OCI-M2 (cell line): Measurements from ENCODE around the gene UBE2E2.
"Not testable (repeated sequence)": the region's sequence is repeated elsewhere in the genome, so short reads cannot be mapped to it uniquely, and the experiment has no call there.

ENCODE experiments used
- DNase-seq: peaks from one replicate; lab custom pipeline; 2025; ENCODE audit not compliant: unreplicated experiment; lab: John Stamatoyannopoulos, UW

The UBE2E2 gene

GRCh38 chr3:23320586-23321570 is 117.8 kb downstream of the UBE2E2 start:
- no peak for DNase-seq

- no peak for DNase-seq
Observed at GRCh38 chr3:23324745-23325144, 121.6 kb downstream of the UBE2E2 start.

GRCh38 chr3:23325466-23326065 is 122.4 kb downstream of the UBE2E2 start:
- DNase-seq = no peak

GRCh38 chr3:23329471-23330105 is 126.5 kb downstream of the UBE2E2 start:
- DNase-seq = no peak

- DNase-seq = no peak
Observed at GRCh38 chr3:23330568-23330967, 127.4 kb downstream of the UBE2E2 start.

- DNase-seq = no peak
Observed at GRCh38 chr3:23331141-23331935, 128.2 kb downstream of the UBE2E2 start.

- no peak for DNase-seq
Observed at GRCh38 chr3:23333633-23334032, 130.5 kb downstream of the UBE2E2 start.

GRCh38 chr3:23336853-23337252 is 133.7 kb downstream of the UBE2E2 start:
- DNase-seq = not testable (repeated sequence)

GRCh38 chr3:23341147-23341838 is 138.2 kb downstream of the UBE2E2 start:
- no peak for DNase-seq

GRCh38 chr3:23342343-23342742 is 139.2 kb downstream of the UBE2E2 start:
- DNase-seq = no peak

GRCh38 chr3:23343509-23343908 is 140.4 kb downstream of the UBE2E2 start:
- DNase-seq = no peak

- DNase-seq = no peak
Observed at GRCh38 chr3:23344886-23345285, 141.8 kb downstream of the UBE2E2 start.

GRCh38 chr3:23349444-23349843 is 146.3 kb downstream of the UBE2E2 start:
- DNase-seq = not testable (repeated sequence)

GRCh38 chr3:23356169-23356568 is 153.0 kb downstream of the UBE2E2 start:
- no peak for DNase-seq

- DNase-seq = no peak
Observed at GRCh38 chr3:23356923-23357322, 153.8 kb downstream of the UBE2E2 start.

GRCh38 chr3:23359116-23359515 is 156.0 kb downstream of the UBE2E2 start:
- DNase-seq = no peak

GRCh38 chr3:23365066-23365465 is 161.9 kb downstream of the UBE2E2 start:
- no peak for DNase-seq

- DNase-seq = no peak
Observed at GRCh38 chr3:23368731-23369130, 165.6 kb downstream of the UBE2E2 start.

GRCh38 chr3:23372285-23372684 is 169.2 kb downstream of the UBE2E2 start:
- no peak for DNase-seq

- DNase-seq = no peak
Observed at GRCh38 chr3:23376516-23377248, 173.6 kb downstream of the UBE2E2 start.
